HG03469 (cell line): ENCODE measurements around the gene FLNB.

Source experiments
- ATAC-seq: cut with Tn5 transposase; IDR thresholded peaks from one replicate; pipeline ENCODE4 v1.9.1; 2021; ENCODE audit warnings: mild to moderate bottlenecking, moderate library complexity, moderate number of reproducible peaks; ENCODE audit not compliant: unreplicated experiment

FLNB gene, protein sequence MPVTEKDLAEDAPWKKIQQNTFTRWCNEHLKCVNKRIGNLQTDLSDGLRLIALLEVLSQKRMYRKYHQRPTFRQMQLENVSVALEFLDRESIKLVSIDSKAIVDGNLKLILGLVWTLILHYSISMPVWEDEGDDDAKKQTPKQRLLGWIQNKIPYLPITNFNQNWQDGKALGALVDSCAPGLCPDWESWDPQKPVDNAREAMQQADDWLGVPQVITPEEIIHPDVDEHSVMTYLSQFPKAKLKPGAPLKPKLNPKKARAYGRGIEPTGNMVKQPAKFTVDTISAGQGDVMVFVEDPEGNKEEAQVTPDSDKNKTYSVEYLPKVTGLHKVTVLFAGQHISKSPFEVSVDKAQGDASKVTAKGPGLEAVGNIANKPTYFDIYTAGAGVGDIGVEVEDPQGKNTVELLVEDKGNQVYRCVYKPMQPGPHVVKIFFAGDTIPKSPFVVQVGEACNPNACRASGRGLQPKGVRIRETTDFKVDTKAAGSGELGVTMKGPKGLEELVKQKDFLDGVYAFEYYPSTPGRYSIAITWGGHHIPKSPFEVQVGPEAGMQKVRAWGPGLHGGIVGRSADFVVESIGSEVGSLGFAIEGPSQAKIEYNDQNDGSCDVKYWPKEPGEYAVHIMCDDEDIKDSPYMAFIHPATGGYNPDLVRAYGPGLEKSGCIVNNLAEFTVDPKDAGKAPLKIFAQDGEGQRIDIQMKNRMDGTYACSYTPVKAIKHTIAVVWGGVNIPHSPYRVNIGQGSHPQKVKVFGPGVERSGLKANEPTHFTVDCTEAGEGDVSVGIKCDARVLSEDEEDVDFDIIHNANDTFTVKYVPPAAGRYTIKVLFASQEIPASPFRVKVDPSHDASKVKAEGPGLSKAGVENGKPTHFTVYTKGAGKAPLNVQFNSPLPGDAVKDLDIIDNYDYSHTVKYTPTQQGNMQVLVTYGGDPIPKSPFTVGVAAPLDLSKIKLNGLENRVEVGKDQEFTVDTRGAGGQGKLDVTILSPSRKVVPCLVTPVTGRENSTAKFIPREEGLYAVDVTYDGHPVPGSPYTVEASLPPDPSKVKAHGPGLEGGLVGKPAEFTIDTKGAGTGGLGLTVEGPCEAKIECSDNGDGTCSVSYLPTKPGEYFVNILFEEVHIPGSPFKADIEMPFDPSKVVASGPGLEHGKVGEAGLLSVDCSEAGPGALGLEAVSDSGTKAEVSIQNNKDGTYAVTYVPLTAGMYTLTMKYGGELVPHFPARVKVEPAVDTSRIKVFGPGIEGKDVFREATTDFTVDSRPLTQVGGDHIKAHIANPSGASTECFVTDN (N-terminal part only)

DNA sequence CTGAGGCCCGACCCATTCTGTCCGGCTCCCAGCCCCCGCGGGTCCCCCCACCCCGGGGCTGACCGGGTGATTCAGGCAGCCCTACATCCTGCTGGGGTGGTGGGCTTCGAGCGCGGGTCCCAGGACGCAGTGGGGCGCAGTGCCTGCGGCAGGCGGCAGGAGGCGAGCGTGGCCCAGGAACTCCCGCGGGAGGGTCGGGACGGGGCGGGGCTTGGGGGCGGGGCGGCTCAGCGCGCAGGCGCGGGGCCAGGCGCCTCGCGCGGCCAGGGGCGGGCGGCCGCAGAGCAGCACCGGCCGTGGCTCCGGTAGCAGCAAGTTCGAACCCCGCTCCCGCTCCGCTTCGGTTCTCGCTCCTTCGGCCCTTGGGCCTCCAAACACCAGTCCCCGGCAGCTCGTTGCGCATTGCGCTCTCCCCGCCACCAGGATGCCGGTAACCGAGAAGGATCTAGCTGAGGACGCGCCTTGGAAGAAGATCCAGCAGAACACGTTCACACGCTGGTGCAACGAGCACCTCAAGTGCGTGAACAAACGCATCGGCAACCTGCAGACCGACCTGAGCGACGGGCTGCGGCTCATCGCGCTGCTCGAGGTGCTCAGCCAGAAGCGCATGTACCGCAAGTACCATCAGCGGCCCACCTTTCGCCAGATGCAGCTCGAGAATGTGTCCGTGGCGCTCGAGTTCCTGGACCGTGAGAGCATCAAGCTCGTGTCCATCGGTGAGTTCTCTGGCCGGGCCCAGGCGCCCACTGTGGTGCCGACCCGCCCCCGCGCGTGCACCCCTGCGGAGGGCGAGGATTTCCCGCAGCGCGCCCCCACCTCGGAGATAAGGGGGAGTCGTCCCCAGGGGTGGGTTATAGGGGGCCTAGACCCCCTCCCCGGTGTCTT, at the start of gene FLNB:
Gene FLNB (plus strand): TSS at position 282 of the 885 bp plus-strand sequence. CDS start 143 bp downstream, at position 425.
- ATAC-seq: peak; percentile 49

DNA sequence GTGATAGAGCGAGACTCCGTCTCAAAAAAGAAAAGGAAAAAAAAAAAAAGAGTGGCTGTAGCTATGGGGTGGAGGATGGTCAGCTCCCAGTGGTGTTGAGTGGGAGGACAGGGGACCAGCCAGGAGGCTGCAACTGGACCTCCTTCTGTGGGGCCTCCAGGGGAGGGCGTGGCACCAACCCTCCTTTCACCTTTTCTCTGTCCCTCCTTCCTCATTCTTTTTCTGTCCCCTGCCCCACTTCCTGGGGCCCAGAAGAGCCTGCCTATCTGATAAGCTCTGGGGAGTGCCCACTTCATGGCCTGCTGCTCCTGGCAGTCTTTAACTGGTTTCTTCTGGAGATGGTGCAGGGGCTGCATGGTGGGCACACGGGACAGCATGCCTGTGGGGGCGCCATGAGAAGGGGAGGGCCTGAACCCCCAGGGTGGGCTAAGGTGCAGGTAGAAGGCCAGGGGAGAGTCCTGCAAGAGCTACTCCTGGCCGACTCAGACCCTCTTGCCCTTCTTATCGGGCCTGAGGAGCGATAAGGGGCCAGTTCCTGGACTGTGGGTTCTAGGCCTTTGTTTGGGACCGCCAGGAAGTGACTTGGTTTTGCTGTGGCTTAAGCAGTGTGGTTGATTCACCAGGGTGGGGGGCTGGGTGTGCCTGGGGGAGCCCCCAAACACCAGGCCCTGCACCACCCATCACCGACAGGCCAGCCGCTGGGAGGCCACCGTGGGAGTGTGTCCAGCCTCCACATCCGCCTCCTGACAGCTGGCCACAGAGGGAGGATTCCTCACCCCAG, 49.4 kb upstream of the FLNB start:
- no peak for ATAC-seq

DNA sequence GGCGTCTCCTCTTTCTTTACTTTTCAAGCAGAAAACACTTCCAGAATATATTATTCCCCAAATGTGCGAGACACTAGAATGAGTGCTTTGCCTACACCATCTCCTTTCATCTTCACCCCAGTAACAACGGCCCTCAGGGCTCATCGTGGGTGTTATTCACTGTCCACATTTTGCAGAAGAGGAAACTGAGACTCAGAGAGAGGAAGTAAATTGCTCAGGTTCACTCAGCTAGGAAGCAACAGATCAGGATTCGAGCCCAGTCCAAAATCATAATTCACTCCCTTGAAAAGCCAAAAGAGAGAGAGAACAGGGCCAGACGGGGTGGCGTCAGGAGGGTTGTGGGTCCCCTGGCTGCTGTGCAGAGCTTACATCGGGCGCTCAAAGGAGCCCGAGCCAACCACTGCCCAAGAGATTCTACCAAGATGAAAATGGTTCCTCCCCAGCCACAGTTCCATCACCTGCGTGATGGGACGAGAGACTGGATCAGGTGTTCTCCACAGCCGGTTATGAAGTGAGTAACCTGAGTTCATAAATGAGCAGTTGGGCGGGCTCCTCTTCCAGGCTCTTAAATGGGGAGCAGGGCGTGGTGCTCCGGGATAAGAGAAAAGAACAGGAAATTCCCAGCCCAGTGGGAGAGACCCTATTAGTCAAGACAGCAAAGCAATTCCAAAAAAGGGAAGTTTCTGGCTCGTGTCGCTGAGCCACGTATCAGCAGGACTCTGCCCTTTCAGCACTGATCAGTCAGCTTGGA, 48.6 kb upstream of the FLNB start:
- ATAC-seq: no peak

DNA sequence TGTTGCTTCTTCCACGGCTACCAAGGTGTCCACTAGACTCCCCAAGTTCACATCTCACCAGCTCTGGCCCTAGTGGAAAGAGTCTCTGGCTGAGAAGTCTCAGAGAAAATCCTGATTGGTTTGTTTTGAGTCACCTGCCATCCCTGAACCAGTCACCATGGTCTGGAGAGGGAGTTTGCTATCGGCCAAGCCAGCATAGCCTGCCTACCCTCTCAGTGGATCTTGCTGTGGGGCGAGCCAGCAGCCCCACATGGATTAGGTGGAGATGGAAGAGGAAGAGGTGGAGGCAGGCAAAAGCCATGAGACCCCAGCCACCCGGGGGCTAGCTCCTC, 48.1 kb upstream of the FLNB start:
- no peak for ATAC-seq

DNA sequence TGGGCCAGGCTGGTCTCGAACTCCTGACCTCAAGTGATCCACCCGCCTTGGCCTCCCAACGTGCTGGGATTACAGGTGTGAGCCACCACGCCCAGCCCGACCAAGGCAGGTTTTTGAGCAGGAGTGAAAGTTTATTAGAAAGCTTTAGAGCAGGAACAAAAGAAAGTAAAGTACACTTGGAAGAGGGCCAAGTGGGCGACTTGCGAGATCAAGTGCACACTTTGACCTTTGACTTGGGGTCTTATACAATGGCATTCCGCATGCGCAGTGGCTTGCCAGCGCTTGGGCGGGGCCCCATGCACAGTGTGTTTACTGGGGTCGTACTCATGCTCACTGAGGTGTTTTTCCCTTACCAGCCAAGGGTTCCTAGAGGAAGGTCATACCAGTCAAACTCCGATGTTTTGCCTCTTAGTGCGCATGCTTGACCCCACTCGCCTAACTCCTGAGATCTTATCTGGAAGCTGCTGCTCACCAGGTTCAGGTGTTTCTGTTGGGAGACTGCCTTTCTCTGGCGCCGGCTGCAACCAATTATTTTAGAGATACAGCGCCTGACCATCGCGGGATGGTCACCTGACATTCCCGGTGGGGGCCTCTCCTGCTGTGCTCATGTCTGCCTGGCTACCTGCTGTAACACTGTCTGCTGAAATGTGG, 46.9 kb upstream of the FLNB start:
- no peak for ATAC-seq

DNA sequence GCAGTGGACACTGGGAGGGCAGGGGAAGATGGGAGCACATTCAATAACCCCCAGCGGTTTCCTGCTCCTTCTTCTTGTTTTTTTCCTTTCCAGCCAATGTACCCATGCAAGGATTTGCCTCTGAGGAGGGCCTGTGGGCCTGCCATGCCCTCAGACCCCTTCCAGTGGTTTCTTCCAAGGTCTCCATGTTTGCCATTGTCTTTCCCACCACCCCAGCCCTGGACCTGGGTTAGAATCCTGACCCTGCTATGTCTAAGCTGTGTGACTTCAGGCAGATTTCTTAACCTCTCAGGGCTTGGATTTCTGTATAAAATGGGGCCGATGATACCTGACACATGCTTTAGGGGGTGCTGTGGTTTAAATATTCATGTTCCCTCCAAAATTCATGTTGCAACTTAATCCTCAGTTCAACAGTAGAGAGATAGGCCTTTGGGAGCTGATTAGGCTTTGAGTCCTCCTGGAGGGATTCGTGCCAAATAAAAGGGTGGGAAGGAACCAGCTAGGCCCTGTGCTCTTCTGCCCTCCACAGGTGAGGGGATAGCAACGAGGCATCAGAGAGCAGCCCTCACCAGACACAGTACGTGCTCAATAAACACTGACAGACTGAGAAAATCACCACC, 46.3 kb upstream of the FLNB start:
- no peak for ATAC-seq

DNA sequence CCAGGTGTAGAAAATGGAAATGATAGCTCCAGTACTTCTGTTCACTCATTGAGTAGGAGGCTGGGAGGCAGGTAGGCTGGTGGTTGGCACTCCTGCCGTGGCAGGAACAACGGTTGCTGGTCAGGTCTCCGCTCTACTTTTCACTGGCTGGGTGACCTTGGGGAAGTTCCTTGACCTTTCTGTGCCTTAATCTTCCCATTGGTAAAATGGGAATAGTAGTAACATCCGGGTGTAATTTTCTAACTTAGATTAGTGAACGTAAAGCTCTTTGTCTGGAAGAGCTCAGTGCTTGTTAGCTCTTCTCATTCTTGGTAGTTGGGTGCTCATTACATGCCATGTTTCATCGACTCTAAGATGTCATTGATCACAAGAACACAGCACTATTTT, 45.8 kb upstream of the FLNB start:
- no peak for ATAC-seq

DNA sequence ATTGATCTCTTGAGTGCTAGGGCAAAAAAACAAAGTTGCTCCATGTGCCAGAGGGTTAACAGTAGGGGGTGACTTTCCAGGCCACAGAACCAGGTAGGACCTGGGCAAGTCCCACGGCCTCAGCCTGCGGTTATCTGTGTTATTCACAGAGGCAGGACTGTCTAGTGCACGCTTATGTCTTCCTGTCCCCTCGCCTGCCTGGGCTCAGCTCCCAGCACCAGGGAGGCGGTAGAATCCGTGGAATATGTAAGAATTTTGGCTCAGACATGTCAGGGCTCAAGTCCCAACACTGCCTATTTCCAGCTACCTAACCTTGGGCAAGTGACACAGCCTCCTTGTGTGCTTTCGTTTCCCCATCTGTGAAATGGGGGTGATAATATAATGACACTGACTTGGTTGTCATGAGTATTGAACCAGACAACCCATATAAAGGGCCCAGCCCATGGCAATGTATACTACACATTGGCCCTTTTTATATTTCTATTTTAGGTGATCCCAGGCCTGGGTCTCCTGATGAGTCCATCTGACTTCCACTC, 44.3 kb upstream of the FLNB start:
- no peak for ATAC-seq

DNA sequence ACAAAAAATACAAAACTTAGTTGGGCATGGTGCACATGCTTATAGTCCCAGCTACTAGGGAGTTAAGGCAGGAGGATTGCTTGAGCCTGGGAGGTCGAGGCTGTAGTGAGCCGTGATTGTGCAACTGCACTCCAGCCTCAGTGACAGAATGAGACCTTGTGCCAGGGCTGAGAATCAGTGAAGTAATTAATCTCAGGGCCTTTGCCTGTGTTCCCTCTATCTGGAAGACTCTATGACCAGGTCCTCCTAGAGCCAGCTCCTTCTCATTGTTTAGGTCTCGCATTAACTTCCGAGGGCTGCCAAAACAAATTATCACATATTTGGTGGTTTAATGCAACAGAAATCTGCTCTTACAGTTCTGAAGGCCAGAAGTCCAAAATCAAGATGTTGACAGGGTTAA, 41.4 kb upstream of the FLNB start:
- ATAC-seq: no peak

DNA sequence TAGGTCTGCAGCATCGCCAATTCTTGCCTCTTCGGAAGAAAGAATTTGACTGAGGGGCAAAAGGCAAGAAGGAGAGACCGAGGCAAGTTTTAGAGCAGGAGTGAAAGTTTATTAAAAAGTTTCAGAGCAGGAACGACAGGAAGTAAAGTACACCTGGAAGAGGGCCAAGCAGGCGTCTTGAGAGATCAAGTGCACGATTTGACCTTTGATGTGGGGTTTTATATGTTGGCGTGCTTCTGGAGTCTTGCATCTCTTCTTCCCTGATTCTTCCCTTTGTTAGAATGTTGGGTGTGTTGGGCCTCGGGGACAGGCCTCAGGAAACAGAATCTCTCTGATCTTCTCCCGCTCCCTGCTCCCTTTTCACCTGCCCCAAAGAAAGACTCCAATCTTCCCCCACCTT, 40.6 kb upstream of the FLNB start:
- no peak for ATAC-seq

DNA sequence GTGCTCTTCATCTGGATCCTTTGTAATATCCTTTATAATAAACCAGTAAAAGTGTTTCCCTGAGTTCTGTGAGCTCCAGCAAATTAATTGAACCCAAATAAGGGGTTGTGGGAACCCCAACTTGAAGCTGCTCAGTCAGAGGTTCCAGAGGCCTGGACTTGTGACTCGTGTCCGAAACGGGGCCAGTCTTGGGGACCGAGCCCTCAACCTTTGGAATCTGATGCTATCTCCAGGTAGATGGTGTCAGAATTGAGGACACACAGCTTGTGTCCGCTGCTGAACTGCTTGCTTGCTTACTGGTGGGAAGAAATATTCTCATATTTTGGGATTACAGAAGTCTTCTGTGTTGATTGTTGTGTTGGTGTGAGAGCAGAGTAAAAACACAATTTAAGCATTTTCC, 39.7 kb upstream of the FLNB start:
- ATAC-seq: no peak

DNA sequence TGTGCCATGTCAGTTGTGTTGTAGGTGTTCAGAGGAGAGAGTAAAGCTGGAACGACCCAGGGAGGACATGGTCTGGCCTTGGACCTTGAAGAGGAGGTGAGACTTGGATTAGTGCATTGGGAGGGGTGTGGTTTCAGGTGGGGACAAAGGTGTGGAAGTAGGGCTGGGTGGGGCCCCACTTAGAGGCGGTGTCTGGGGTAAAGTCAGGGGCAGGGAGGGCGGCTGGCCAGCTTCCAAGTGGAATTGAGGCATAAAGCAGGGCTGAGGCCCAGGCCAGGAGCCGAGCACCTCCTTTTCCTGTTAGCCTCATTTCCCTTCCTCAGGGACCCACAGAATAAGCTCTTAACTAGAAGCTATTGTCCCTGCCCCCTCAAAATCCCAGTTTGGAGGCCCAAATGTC, 36.2 kb upstream of the FLNB start:
- no peak for ATAC-seq

DNA sequence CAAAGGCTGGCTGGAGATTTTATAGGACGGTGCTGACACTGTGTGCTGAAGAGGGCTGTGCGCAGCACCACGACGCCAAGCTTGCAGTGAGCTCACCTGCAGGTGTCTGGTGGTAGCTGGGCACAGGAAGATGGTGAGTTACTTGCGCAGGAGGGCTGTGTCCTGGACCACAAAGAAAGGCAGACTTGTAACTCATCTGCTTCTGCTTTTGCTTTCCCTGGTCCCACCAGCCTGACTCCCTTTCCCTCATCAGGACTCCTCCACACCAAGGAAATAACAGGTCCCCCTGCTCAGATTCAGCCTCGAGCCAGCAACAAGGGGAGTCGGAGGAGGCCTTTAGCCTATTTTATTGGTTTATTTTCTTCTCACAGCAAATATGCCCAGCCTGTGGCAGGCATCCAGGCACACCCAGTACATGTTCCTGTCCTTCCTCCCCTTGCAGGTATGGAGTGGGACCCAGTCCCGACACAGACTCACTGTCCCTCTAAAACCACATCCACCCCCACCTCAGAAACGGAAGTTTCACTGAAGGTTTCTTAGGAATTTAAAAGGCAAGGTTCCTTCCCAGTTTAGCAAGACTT, 35.6 kb upstream of the FLNB start:
- ATAC-seq: no peak

DNA sequence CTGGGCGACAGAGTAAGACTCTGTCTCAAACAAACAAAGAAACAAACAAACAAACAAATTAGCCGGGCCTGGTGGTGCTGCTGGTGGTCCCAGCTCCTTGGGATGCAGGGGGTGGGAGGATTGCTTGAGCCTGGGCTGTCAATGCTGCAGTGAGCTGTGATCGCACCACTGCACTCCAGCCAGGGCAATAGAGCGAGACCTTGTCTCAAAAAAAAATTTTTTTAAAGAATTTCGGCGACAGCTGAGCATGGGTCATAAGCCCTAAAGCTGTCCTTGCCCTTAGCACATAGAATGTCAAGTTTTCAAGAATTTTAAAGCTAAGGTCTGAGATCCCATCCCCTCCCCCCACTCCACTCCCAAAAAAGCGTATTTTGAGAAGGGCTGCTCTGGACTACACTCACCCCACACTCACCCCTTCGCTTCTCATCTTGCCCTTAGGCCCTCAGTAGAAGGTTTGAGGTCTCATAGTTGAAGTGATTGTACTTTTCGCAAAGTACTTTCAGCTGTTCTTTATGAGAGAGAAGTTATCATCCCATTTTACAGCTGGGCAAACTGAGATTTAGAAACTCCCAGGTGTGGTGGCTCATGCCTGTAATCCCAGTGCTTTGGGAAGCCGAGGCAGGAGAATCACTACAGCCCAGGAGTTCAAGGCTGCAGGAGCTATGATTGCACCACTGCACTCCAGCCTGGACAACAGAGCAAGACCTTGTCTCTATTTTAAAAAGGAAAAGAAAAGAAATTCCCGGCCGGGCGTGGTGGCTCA, 34.3 kb upstream of the FLNB start:
- no peak for ATAC-seq

DNA sequence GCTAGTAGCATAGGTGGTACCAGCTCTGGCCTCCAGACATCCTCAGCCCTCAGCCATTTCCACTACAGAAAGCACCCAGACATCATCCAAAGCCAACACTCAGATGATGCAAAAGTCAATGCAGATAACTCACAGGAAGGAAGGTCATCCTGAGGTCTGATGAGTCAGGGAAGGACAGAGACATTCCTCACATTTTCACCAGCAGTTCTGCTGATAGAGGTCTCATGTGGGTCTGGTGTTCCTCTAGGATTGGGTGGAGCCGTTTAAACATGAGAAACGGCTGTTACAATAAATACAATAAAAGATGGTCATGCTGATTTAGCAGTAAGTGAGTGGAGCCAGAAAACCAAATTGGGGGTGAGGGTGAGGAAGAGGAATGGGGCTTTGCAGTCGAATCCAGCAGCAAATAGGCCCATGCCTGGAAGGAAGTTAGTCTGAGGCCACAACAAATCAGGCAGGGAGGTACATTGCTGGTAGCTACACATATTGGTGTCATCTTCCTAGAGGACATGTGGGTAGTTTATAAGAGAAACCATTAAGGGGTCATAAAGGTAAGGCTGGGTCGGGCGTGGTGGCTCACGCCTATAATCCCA, 33.3 kb upstream of the FLNB start:
- ATAC-seq: no peak

DNA sequence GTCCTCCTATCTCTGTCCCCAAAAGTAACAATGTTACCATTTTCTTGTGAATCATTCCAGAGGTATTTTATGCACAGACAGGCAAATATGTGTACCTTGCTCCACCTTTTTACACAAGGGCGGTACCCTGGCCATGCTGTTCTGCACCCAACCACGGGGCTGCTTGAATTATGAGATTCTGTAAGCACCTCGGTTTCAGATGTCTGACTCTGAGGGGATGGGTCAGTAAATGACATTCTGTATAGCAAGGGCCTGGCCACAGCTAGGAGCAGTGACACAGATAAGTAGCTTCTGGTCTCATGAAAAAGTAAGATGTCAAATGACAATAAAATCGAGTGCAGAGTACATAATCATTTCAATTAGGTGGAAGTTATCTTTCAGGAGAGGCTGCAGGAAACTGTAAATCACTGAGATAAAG, 30.4 kb upstream of the FLNB start:
- ATAC-seq: no peak
